Natural killer cell (primary cell): ENCODE data around the gene ZFYVE1. TPM values are rescaled to one million over a fixed set of nuclear protein-coding genes. Genes with fewer than 3 reads are reported as not detected.

Experiments used
- ATAC-seq, 3 donors: fragments of 150-1000 bp in 2 of 3; fragments of 200-7000 bp in 1 of 3; cut with Tn5 transposase; 1 replicate in 1 of 3; 2 replicates in 2 of 3; pipeline ENCODE4 v1.10.0; 2021; ENCODE audit warnings: mild to moderate bottlenecking in 2 of 3, moderate library complexity in 2 of 3
- DNase-seq, 2 donors: peaks; one replicate each; pipeline versions ENCODE4 v3.0.0 to v3.0.0-alpha.2; 2013 to 2021; ENCODE audit warnings: mixed read lengths in 1 of 2
- H3K27ac ChIP-seq: one replicate; pipeline ENCODE4 v1.5.1; 2013; ENCODE audit warnings: mild to moderate bottlenecking, low read length
- H3K27me3 ChIP-seq: one replicate; pipeline ENCODE4 v1.6.1; 2013; ENCODE audit warnings: low read length; ENCODE audit not compliant: control insufficient read depth, insufficient read depth
- H3K36me3 ChIP-seq: one replicate; pipeline ENCODE4 v1.6.1; 2013; ENCODE audit warnings: low read length; ENCODE audit not compliant: control insufficient read depth, insufficient read depth
- H3K4me1 ChIP-seq: one replicate; pipeline ENCODE4 v1.6.1; 2013; ENCODE audit warnings: low read length; ENCODE audit not compliant: control insufficient read depth, insufficient read depth
- H3K4me3 ChIP-seq: one replicate; pipeline ENCODE4 v1.5.1; 2013; ENCODE audit warnings: low read length
- H3K9me3 ChIP-seq: one replicate; pipeline ENCODE4 v1.6.1; 2013; ENCODE audit warnings: low read length; ENCODE audit not compliant: control insufficient read depth, insufficient read depth
- H3K27ac Mint-ChIP-seq, 2 donors: one replicate each; pipeline ENCODE4 v1.8.0; 2022; ENCODE audit warnings: mild to moderate bottlenecking in 2 of 2, mixed read lengths in 2 of 2, moderate library complexity in 1 of 2
- H3K27me3 Mint-ChIP-seq, 2 donors: one replicate each; pipeline ENCODE4 v1.8.0; 2022; ENCODE audit warnings: low read depth in 2 of 2, mixed read lengths in 2 of 2
- H3K36me3 Mint-ChIP-seq: one replicate; pipeline ENCODE4 v1.8.0; 2022; ENCODE audit warnings: mixed read lengths
- H3K4me1 Mint-ChIP-seq, 2 donors: one replicate each; pipeline ENCODE4 v1.8.0; 2022; ENCODE audit warnings: mixed read lengths in 2 of 2
- H3K4me3 Mint-ChIP-seq: one replicate; pipeline ENCODE4 v1.8.0; 2022; ENCODE audit warnings: mild to moderate bottlenecking, moderate library complexity, mixed read lengths
- H3K9me3 Mint-ChIP-seq, 2 donors: one replicate each; pipeline ENCODE4 v1.8.0; 2022; ENCODE audit warnings: mixed read lengths in 2 of 2
- WGBS: methylation state at CpG from one replicate; pipeline ENCODE4 v1.1.7; 2013; ENCODE audit warnings: missing lambda C conversion rate; ENCODE audit not compliant: insufficient coverage; 5-methylcytosine and 5-hydroxymethylcytosine counted together
- intact Hi-C: fragments of 100-400 bp; cut with micrococcal nuclease; formaldehyde crosslinking; loops from one replicate; pipeline ENCODE4 v1.14.2; 2022
- total RNA-seq, 4 donors: library from RNA; stranded (reverse); fragments of 120-200 nt in 1 of 4; gene quantifications; one replicate each; pipeline versions ENCODE4 v1.2.3 to v1.2.4, GENCODE V29; 2013 to 2022
- TF ChIP-seq, protein P1 (sequence below): fragments of 200-600 bp; IDR thresholded peaks from one replicate; pipeline ENCODE4 v1.8.0; 2022; ENCODE audit warnings: antibody characterized with exemption

Gene ZFYVE1
- total RNA-seq, 3 donors from 2014 or later (not counting 1 experiment from before 2014, with no cell fraction given), result 24.1 to 28.6 (median 25.6) TPM

DNA sequence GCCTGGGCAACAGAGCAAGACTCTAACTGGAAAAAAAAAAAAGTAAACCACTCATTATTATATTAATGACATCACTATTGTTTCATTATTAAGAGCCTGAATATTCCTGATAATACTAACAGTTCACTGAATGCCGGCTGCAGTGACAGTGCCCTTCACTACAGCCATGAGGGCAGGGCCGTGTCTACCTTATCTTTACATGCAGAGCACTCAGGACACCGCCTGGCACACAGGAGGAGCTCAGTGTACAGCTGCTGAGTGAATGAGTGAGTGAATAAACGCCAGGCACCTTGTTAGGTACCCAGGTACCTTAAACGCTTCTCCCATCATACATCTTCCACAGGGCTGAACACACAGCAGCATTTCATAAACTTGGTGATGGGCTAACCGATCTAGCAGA, 23.2 kb downstream of the ZFYVE1 start:
- Mint-ChIP-seq H3K9me3 (no peaks in the 10 kb centered on the region), H3K27me3 (no peaks in the 10 kb centered on the region), H3K27ac (no peak overlapping the region), H3K4me3 (no peak overlapping the region), H3K4me1 (peaks cover 6 to 16% of the 10 kb centered on the region in 2 donors), H3K36me3 (no peaks in the 10 kb centered on the region)
- Histone ChIP-seq H3K4me3 (no peak overlapping the region), H3K36me3 (peaks cover 10% of the 10 kb centered on the region), H3K4me1 (no peaks in the 10 kb centered on the region), H3K27me3 (no peaks in the 10 kb centered on the region), H3K27ac (no peak overlapping the region), H3K9me3 (no peaks in the 10 kb centered on the region)
- intact Hi-C loops, result no loop called here
- WGBS, result 90% methylated on average over 6 of the region's 6 CpGs
- no peak for ATAC-seq
- no peak for DNase-seq
- TF ChIP-seq, protein P1, sequence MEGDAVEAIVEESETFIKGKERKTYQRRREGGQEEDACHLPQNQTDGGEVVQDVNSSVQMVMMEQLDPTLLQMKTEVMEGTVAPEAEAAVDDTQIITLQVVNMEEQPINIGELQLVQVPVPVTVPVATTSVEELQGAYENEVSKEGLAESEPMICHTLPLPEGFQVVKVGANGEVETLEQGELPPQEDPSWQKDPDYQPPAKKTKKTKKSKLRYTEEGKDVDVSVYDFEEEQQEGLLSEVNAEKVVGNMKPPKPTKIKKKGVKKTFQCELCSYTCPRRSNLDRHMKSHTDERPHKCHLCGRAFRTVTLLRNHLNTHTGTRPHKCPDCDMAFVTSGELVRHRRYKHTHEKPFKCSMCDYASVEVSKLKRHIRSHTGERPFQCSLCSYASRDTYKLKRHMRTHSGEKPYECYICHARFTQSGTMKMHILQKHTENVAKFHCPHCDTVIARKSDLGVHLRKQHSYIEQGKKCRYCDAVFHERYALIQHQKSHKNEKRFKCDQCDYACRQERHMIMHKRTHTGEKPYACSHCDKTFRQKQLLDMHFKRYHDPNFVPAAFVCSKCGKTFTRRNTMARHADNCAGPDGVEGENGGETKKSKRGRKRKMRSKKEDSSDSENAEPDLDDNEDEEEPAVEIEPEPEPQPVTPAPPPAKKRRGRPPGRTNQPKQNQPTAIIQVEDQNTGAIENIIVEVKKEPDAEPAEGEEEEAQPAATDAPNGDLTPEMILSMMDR, result no peak

DNA sequence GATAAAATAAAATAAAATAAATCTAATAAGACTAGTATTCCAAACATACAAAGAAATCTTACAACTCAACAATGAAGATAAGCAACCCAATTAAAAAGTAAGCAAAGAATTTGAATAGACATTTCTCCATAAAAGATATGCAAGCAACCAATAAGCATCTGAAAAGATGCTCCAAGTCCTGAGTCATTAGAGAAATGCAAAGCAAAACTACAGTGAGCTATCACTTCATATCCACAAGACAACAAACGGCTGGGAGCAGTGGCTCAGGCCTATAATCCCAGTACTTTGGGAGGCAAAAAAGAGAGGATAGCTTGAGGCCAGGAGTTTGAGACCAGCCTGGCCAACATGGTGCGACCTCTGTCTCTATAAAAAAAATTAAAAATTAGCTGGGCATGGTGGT, 26.8 kb downstream of the ZFYVE1 start:
- no peaks in the 10 kb centered on the region for H3K9me3 Mint-ChIP-seq
- no peaks in the 10 kb centered on the region for H3K27me3 ChIP-seq
- intact Hi-C loops, result no loop called here
- no peaks in the 10 kb centered on the region for H3K9me3 ChIP-seq
- TF ChIP-seq, protein P1, result no peak
- ATAC-seq, result no peak
- H3K36me3 Mint-ChIP-seq, result peaks cover 21% of the 10 kb centered on the region
- no peaks in the 10 kb centered on the region for H3K27me3 Mint-ChIP-seq
- peak overlapping the region in 1 of 2 donors; percentile 14 for H3K27ac Mint-ChIP-seq
- no peak overlapping the region for H3K27ac ChIP-seq
- no peak overlapping the region for H3K4me3 ChIP-seq
- no peaks in the 10 kb centered on the region for H3K4me1 ChIP-seq
- no peak for DNase-seq
- no peak overlapping the region for H3K4me3 Mint-ChIP-seq
- peaks cover 12 to 15% of the 10 kb centered on the region in 2 donors for H3K4me1 Mint-ChIP-seq
- peaks cover 26% of the 10 kb centered on the region for H3K36me3 ChIP-seq
- 90% methylated on average over 2 of the region's 2 CpGs for WGBS

DNA sequence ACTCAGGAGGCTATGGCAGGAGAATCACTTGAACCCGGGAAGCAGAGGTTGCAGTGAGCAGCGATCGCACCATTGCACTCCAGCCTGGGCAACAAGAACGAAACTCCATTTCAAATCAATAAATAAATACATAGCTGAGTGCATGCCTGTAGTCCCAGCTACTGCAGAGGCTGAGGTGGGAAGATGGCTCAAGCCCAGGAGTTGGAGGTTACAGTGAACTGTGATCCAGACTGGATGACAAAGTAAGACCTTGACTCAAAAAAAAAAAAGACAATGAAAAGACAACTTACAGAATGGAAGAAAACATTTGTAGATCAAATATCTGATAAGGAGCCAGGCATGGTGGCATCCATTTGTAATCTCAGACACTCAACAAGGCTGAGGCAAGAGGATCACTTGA, 27.6 kb downstream of the ZFYVE1 start:
- Histone ChIP-seq H3K36me3 (peaks cover 29% of the 10 kb centered on the region), H3K4me1 (no peaks in the 10 kb centered on the region), H3K27ac (no peak overlapping the region), H3K27me3 (no peaks in the 10 kb centered on the region), H3K9me3 (no peaks in the 10 kb centered on the region), H3K4me3 (no peak overlapping the region)
- H3K4me1 Mint-ChIP-seq, result peaks cover 12 to 15% of the 10 kb centered on the region in 2 donors
- intact Hi-C loops, result no loop called here
- ATAC-seq (no peak), DNase-seq (no peak)
- TF ChIP-seq, protein P1, result no peak
- H3K27me3 Mint-ChIP-seq, result no peaks in the 10 kb centered on the region
- H3K9me3 Mint-ChIP-seq, result no peaks in the 10 kb centered on the region
- peaks cover 21% of the 10 kb centered on the region for H3K36me3 Mint-ChIP-seq
- H3K4me3 Mint-ChIP-seq, result no peak overlapping the region
- H3K27ac Mint-ChIP-seq, result no peak overlapping the region
- WGBS, result 92% methylated on average over 4 of the region's 4 CpGs

DNA sequence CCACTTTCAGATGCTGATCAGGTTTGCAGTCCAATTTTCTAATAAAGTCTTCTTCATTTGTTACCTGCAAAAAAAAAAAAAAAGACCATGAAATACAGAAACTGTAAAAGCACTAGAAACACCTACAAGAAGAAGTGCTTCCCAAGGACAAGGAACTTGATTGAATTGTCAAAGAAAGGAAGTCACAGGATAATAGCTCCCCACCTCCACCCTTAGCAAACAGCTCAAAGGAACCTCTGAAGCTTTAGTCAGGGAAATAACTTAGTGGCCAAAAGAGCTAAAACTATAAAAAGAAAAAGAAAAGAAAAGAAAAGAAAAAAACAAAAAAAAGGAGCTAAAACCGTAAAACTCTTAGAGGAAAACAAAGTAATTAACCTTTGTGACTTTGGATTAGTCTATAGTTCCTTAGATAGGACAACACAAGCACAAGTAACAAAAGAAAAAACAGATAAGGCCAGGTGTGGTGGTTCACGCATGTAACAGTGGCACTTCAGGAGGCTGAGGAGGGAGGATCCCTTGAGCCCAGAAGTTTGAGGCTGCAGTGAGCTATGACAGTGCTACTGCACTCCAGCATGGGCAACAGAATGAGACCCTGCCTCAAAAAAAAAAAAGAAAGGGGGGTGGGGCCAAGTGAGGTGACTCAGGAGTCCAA, 28.5 kb downstream of the ZFYVE1 start:
- no peak overlapping the region for H3K27ac ChIP-seq
- peaks cover 21% of the 10 kb centered on the region for H3K36me3 Mint-ChIP-seq
- H3K4me3 Mint-ChIP-seq, result no peak overlapping the region
- H3K27me3 Mint-ChIP-seq, result no peaks in the 10 kb centered on the region
- TF ChIP-seq, protein P1, result no peak
- 90% methylated on average over 2 of the region's 2 CpGs for WGBS
- H3K4me1 Mint-ChIP-seq, result peaks cover 9 to 12% of the 10 kb centered on the region in 2 donors
- intact Hi-C loops, result no loop called here
- H3K27ac Mint-ChIP-seq, result peak overlapping the region in 1 of 2 donors; percentile 36
- H3K9me3 ChIP-seq, result no peaks in the 10 kb centered on the region
- no peaks in the 10 kb centered on the region for H3K27me3 ChIP-seq
- DNase-seq, result no peak
- no peak for ATAC-seq
- no peaks in the 10 kb centered on the region for H3K9me3 Mint-ChIP-seq
- H3K4me3 ChIP-seq, result no peak overlapping the region
- no peaks in the 10 kb centered on the region for H3K4me1 ChIP-seq
- H3K36me3 ChIP-seq, result peaks cover 26% of the 10 kb centered on the region
